SK-N-SH treated with all-trans-retinoic acid at 6 μM for 48 hours (cell line): Measurements from ENCODE around the gene DLG2.

Experiments
- ATAC-seq: fragments of 200-7000 bp; cut with Tn5 transposase; 3 replicates; pipeline ENCODE4 v1.9.1; 2020; ENCODE audit warnings: mild to moderate bottlenecking, moderate library complexity
- BACH2 ChIP-seq: fragments of 250-450 bp; sonication (Bioruptor Pico); IDR thresholded peaks from 2 replicates; pipeline ENCODE4 v1.9.0; 2021; ENCODE audit warnings: mild to moderate bottlenecking, borderline replicate concordance
- CSDC2 ChIP-seq: fragments of 250-450 bp; sonication (Bioruptor Pico); IDR thresholded peaks from 2 replicates; pipeline ENCODE4 v1.5.0; 2020; ENCODE audit warnings: mild to moderate bottlenecking, moderate library complexity
- ESRRG ChIP-seq: fragments of 250-450 bp; sonication (Bioruptor Pico); IDR thresholded peaks from 2 replicates; pipeline ENCODE4 v1.6.1; 2021; ENCODE audit warnings: mild to moderate bottlenecking
- GLIS3 ChIP-seq: fragments of 250-450 bp; sonication (Bioruptor Pico); IDR thresholded peaks from 2 replicates; pipeline ENCODE4 v1.5.0; 2020; ENCODE audit warnings: mild to moderate bottlenecking, moderate library complexity
- ISL1 ChIP-seq: fragments of 250-450 bp; sonication (Bioruptor Pico); IDR thresholded peaks from 2 replicates; pipeline ENCODE4 v2.1.2; 2022; ENCODE audit warnings: mild to moderate bottlenecking, moderate library complexity
- OSR1 ChIP-seq: fragments of 250-450 bp; sonication (Bioruptor Pico); IDR thresholded peaks from 2 replicates; pipeline ENCODE4 v1.8.0; 2022; ENCODE audit warnings: moderate library complexity, mild to moderate bottlenecking, inconsistent platforms
- POU6F1 ChIP-seq: fragments of 250-450 bp; sonication (Bioruptor Pico); IDR thresholded peaks from 2 replicates; pipeline ENCODE4 v1.8.0; 2021; ENCODE audit warnings: low read depth, mild to moderate bottlenecking, moderate library complexity, borderline replicate concordance
- PPARA ChIP-seq: fragments of 250-450 bp; sonication (Bioruptor Pico); IDR thresholded peaks from 2 replicates; pipeline ENCODE4 v1.5.0; 2020; ENCODE audit warnings: mild to moderate bottlenecking, borderline replicate concordance
- RARB ChIP-seq: fragments of 250-450 bp; sonication (Bioruptor Pico); IDR thresholded peaks from 2 replicates; pipeline ENCODE4 v1.8.0; 2021; ENCODE audit warnings: mild to moderate bottlenecking, moderate library complexity
- SNAI2 ChIP-seq: fragments of 250-450 bp; sonication (Bioruptor Pico); IDR thresholded peaks from 2 replicates; pipeline ENCODE4 v1.5.0; 2020; ENCODE audit warnings: mild to moderate bottlenecking, moderate library complexity
- TCF4 ChIP-seq: fragments of 250-450 bp; sonication (Bioruptor Pico); IDR thresholded peaks from 2 replicates; pipeline ENCODE4 v1.8.0; 2021; ENCODE audit warnings: mild to moderate bottlenecking, moderate library complexity, borderline replicate concordance
- TOX ChIP-seq: fragments of 250-450 bp; sonication (Bioruptor Pico); IDR thresholded peaks from 2 replicates; pipeline ENCODE4 v1.8.0; 2021; ENCODE audit warnings: mild to moderate bottlenecking, moderate library complexity, borderline replicate concordance
- TSHZ2 ChIP-seq: fragments of 250-450 bp; sonication (Bioruptor Pico); IDR thresholded peaks from 2 replicates; pipeline ENCODE4 v1.5.0; 2020; ENCODE audit warnings: mild to moderate bottlenecking, moderate library complexity
- ZC3H10 ChIP-seq: fragments of 250-450 bp; sonication (Bioruptor Pico); IDR thresholded peaks from 2 replicates; pipeline ENCODE4 v1.5.1; 2021; ENCODE audit warnings: mild to moderate bottlenecking, moderate library complexity
- ZFP3 ChIP-seq: fragments of 250-450 bp; sonication (Bioruptor Pico); IDR thresholded peaks from 2 replicates; pipeline ENCODE4 v1.5.0; 2020; ENCODE audit warnings: mild to moderate bottlenecking, moderate library complexity
- ZFP30 ChIP-seq: fragments of 450-650 bp; formaldehyde crosslinking; IDR thresholded peaks from 2 replicates; pipeline ENCODE4 v1.5.0; 2022; ENCODE audit warnings: mild to moderate bottlenecking, moderate library complexity
- ZNF565 ChIP-seq: fragments of 450-650 bp; formaldehyde crosslinking; conservative IDR thresholded peaks from 2 replicates; pipeline ENCODE4 v1.5.0; 2020; ENCODE audit warnings: low read depth, mild to moderate bottlenecking, moderate library complexity
- ZNF70 ChIP-seq: fragments of 450-650 bp; formaldehyde crosslinking; IDR thresholded peaks from 2 replicates; pipeline ENCODE4 v1.5.0; 2020; ENCODE audit warnings: mild to moderate bottlenecking, moderate library complexity
- ZNF8 ChIP-seq: fragments of 450-650 bp; formaldehyde crosslinking; IDR thresholded peaks from 2 replicates; pipeline ENCODE4 v1.5.0; 2020; ENCODE audit warnings: mild to moderate bottlenecking, moderate library complexity
- TF ChIP-seq, protein P1 (sequence below): fragments of 250-450 bp; sonication (Bioruptor Pico); IDR thresholded peaks from 2 replicates; pipeline ENCODE4 v1.8.0; 2020; ENCODE audit warnings: mild to moderate bottlenecking, moderate library complexity, borderline replicate concordance
- TF ChIP-seq, protein P2 (sequence below): fragments of 250-450 bp; sonication (Bioruptor Pico); IDR thresholded peaks from 2 replicates; pipeline ENCODE4 v1.5.1; 2021; ENCODE audit warnings: mild to moderate bottlenecking, moderate library complexity
- TF ChIP-seq, protein P3 (sequence below): fragments of 250-450 bp; sonication (Bioruptor Pico); IDR thresholded peaks from 2 replicates; pipeline ENCODE4 v1.5.1; 2020; ENCODE audit warnings: low read depth, mild to moderate bottlenecking, moderate library complexity

Gene DLG2

GRCh38 chr11:84909740-84910139, 717.4 kb downstream of the DLG2 start:
- TF ChIP-seq ZFP30 (no peak), TOX (CRISPR knock-in tag) (no peak), ZC3H10 (CRISPR knock-in tag) (no peak), ESRRG (CRISPR knock-in tag) (no peak), ISL1 (CRISPR knock-in tag) (no peak), GLIS3 (no peak), ZNF70 (no peak), OSR1 (CRISPR knock-in tag) (no peak), BACH2 (CRISPR knock-in tag) (no peak), ZFP3 (CRISPR knock-in tag) (no peak), ZNF565 (CRISPR knock-in tag) (no peak), PPARA (no peak), RARB (CRISPR knock-in tag) (no peak), SNAI2 (CRISPR knock-in tag) (no peak), TSHZ2 (no peak), ZNF8 (CRISPR knock-in tag) (no peak), CSDC2 (no peak)
- TF ChIP-seq, protein P1, sequence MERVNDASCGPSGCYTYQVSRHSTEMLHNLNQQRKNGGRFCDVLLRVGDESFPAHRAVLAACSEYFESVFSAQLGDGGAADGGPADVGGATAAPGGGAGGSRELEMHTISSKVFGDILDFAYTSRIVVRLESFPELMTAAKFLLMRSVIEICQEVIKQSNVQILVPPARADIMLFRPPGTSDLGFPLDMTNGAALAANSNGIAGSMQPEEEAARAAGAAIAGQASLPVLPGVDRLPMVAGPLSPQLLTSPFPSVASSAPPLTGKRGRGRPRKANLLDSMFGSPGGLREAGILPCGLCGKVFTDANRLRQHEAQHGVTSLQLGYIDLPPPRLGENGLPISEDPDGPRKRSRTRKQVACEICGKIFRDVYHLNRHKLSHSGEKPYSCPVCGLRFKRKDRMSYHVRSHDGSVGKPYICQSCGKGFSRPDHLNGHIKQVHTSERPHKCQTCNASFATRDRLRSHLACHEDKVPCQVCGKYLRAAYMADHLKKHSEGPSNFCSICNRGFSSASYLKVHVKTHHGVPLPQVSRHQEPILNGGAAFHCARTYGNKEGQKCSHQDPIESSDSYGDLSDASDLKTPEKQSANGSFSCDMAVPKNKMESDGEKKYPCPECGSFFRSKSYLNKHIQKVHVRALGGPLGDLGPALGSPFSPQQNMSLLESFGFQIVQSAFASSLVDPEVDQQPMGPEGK (CRISPR knock-in tag), result no peak
- TF ChIP-seq, protein P2, sequence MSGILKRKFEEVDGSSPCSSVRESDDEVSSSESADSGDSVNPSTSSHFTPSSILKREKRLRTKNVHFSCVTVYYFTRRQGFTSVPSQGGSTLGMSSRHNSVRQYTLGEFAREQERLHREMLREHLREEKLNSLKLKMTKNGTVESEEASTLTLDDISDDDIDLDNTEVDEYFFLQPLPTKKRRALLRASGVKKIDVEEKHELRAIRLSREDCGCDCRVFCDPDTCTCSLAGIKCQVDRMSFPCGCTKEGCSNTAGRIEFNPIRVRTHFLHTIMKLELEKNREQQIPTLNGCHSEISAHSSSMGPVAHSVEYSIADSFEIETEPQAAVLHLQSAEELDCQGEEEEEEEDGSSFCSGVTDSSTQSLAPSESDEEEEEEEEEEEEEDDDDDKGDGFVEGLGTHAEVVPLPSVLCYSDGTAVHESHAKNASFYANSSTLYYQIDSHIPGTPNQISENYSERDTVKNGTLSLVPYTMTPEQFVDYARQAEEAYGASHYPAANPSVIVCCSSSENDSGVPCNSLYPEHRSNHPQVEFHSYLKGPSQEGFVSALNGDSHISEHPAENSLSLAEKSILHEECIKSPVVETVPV, result no peak
- TF ChIP-seq, protein P3, sequence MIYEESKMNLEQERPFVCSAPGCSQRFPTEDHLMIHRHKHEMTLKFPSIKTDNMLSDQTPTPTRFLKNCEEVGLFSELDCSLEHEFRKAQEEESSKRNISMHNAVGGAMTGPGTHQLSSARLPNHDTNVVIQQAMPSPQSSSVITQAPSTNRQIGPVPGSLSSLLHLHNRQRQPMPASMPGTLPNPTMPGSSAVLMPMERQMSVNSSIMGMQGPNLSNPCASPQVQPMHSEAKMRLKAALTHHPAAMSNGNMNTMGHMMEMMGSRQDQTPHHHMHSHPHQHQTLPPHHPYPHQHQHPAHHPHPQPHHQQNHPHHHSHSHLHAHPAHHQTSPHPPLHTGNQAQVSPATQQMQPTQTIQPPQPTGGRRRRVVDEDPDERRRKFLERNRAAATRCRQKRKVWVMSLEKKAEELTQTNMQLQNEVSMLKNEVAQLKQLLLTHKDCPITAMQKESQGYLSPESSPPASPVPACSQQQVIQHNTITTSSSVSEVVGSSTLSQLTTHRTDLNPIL (CRISPR knock-in tag), result no peak
- no peak for ATAC-seq

GRCh38 chr11:84906995-84907394, 720.1 kb downstream of the DLG2 start:
- no peak for ATAC-seq
- TF ChIP-seq POU6F1, result no peak
- TF ChIP-seq BACH2 (CRISPR knock-in tag), result no peak
- TF ChIP-seq TOX (CRISPR knock-in tag), result no peak
- no peak for TF ChIP-seq ZNF8 (CRISPR knock-in tag)
- no peak for TF ChIP-seq ZFP3 (CRISPR knock-in tag)
- TF ChIP-seq TCF4 (CRISPR knock-in tag), result no peak
- TF ChIP-seq, protein P1 (CRISPR knock-in tag), result no peak
- TF ChIP-seq ZC3H10 (CRISPR knock-in tag), result no peak
- no peak for TF ChIP-seq RARB (CRISPR knock-in tag)
- no peak for TF ChIP-seq CSDC2
- TF ChIP-seq ZNF70, result no peak
- TF ChIP-seq, protein P2, result no peak
- TF ChIP-seq, protein P3 (CRISPR knock-in tag), result no peak
